K562 (cell line): Measurements from ENCODE around the gene UBE2R2. TPM values are rescaled to one million over a fixed set of nuclear protein-coding genes. Genes with fewer than 3 reads are reported as not detected.

Source experiments
- ELF1 ChIP-seq: fragments of 200-800 bp; sonication (Bioruptor generic); IDR thresholded peaks from 2 replicates; pipeline ENCODE4 v1.6.1; 2016; ENCODE audit warnings: missing genetic modification characterization, missing compliant biosample characterization
- GABPA ChIP-seq: fragments of 200-800 bp; sonication (Bioruptor generic); conservative IDR thresholded peaks from 2 replicates; pipeline ENCODE4 v1.6.1; 2016; ENCODE audit warnings: low read depth, missing genetic modification characterization, missing compliant biosample characterization
- GTF2E2 ChIP-seq: fragments of 200-800 bp; sonication (Bioruptor generic); IDR thresholded peaks from 2 replicates; pipeline ENCODE4 v1.6.1; 2016; ENCODE audit warnings: missing genetic modification characterization, missing compliant biosample characterization
- KDM1A ChIP-seq, 2 experiments: fragments of 450-650 bp; IDR thresholded peaks; 2 replicates each; pipeline ENCODE4 v1.6.1; 2016; ENCODE audit warnings: mild to moderate bottlenecking in 2 of 2
- NFRKB ChIP-seq: fragments of 450-650 bp; IDR thresholded peaks from 2 replicates; pipeline ENCODE4 v1.6.1; 2016; ENCODE audit warnings: low read depth
- PRMT5 ChIP-seq: sonication (generic); formaldehyde crosslinking; IDR thresholded peaks from 2 replicates; pipeline ENCODE4 v1.5.0; 2020; ENCODE audit warnings: missing genetic modification reagents
- TAF1 ChIP-seq: IDR thresholded peaks from 2 replicates; pipeline ENCODE4 v1.6.1; 2011; ENCODE audit warnings: mild to moderate bottlenecking, low read length, moderate library complexity; ENCODE audit not compliant: insufficient read depth, control insufficient read depth, severe bottlenecking; ENCODE audit errors: extremely low read depth
- TGIF2 ChIP-seq: sonication (generic); formaldehyde crosslinking; IDR thresholded peaks from 2 replicates; pipeline ENCODE4 v1.8.1; 2022; ENCODE audit warnings: mild to moderate bottlenecking, missing genetic modification reagents, moderate library complexity
- ZFX ChIP-seq: sonication (generic); formaldehyde crosslinking; IDR thresholded peaks from 2 replicates; pipeline ENCODE4 v1.8.0; 2022; ENCODE audit warnings: mild to moderate bottlenecking, missing genetic modification reagents, moderate library complexity
- ZNF197 ChIP-seq: fragments of 200-800 bp; sonication (Bioruptor generic); IDR thresholded peaks from 2 replicates; pipeline ENCODE4 v1.6.1; 2016; ENCODE audit warnings: low read depth, missing genetic modification characterization, missing compliant biosample characterization
- polyA plus RNA-seq, 8 experiments: library from polyadenylated mRNA; depleted of rRNA in 4 of 8; stranded (reverse) in 5 of 8; unstranded in 3 of 8; fragments of >200 nt; fragmentation: Nextera tagmentation in 2 of 8; fragmentation: Illumina TruSeq in 1 of 8; extraction: Ambion mirVana in 2 of 8; extraction: Trizol in 1 of 8; gene quantifications; 2 replicates each; pipeline versions ENCODE4 v1.2.1 to v1.2.3, GENCODE V29; 2011 to 2014; ENCODE audit warnings: inconsistent platforms in 1 of 8, missing spikeins in 1 of 8
- total RNA-seq, 7 experiments: library from RNA; depleted of rRNA in 6 of 7; stranded (reverse); fragments of >200 nt in 6 of 7; fragmentation: Illumina TruSeq in 2 of 7; extraction: Trizol in 2 of 7; gene quantifications; 2 replicates each; pipeline versions ENCODE4 v1.2.1 to v1.2.3, GENCODE V29; 2011 to 2021; ENCODE audit warnings: low replicate concordance in 1 of 7
- TF ChIP-seq, protein P1 (sequence below): fragments of 200-800 bp; sonication (Bioruptor generic); IDR thresholded peaks from 2 replicates; pipeline ENCODE4 v1.6.1; 2017; ENCODE audit warnings: missing genetic modification characterization, missing compliant biosample characterization
- TF ChIP-seq, protein P2 (sequence below), 3 experiments: fragments of 200-800 bp in 1 of 3; sonication (Bioruptor generic) in 1 of 3; sonication (generic) in 1 of 3; formaldehyde crosslinking in 1 of 3; IDR thresholded peaks; 2 replicates each; pipeline versions ENCODE4 v1.6.1 to v1.8.0; 2016 to 2022; ENCODE audit warnings: mild to moderate bottlenecking in 2 of 3, missing compliant biosample characterization in 2 of 3, missing genetic modification characterization in 2 of 3, missing genetic modification reagents in 1 of 3
- TF ChIP-seq, protein P3 (sequence below), 2 experiments: fragments of 450-650 bp in 1 of 2; sonication (generic) in 1 of 2; formaldehyde crosslinking in 1 of 2; IDR thresholded peaks; 2 replicates each; pipeline versions ENCODE4 v1.7.1 to v1.9.0; 2016 to 2022; ENCODE audit warnings: inconsistent platforms in 1 of 2, mild to moderate bottlenecking in 1 of 2, missing genetic modification reagents in 1 of 2

UBE2R2 gene
- total and polyA plus RNA-seq, 9 of the 15 experiments (the other 6 are each of a cell fraction or from before 2014, with no cell fraction given), result 7.8 to 26.2 (median 11.8) TPM

DNA sequence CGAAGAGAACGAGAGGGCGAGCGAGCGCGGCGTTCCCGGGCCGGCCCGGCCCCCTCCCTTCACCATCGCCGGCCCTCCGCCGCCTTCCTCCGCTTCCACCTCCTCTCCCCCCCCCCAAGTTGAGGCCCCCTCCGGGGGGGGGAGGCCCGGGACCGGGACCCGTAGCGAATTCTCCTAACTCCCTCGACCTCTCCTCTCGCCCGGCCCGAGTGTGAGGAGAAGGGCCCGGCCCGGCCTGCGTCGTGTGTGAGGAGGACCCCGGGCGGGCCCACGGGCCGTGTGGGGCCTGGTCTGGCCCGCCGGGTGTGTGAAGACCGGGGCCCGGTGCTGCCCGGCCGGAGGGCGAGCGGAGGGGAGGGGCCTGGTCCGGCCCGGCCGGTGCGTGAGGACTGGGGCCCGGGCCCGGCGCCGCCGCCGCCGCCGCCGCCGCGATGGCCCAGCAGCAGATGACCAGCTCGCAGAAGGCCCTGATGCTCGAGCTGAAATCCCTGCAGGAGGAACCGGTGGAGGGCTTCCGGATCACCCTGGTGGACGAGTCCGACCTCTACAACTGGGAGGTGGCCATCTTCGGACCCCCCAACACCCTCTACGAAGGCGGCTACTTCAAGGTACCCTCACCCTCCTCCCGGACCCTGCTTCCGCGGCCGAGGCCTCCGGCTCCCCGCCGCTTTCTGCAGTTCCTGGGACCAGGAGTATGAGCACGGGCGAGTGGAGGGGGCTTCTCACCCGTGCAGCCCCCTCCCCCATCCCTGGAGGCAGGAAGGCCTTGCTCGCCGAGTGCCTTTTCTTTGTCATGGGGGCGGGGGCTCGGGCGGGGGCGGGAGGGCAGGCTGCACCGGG is 587 bp downstream of the UBE2R2 start (continued):
- TF ChIP-seq ELF1, result peak; percentile 27; the same call in 1 of the 2 replicates
- TF ChIP-seq KDM1A (IDR thresholded peaks at IDR 0.05), result peak in 1 of 2 experiments; percentile 60; a peak in 1 of 4 replicates
- peak; percentile 49 for TF ChIP-seq TAF1
- TF ChIP-seq, protein P1, sequence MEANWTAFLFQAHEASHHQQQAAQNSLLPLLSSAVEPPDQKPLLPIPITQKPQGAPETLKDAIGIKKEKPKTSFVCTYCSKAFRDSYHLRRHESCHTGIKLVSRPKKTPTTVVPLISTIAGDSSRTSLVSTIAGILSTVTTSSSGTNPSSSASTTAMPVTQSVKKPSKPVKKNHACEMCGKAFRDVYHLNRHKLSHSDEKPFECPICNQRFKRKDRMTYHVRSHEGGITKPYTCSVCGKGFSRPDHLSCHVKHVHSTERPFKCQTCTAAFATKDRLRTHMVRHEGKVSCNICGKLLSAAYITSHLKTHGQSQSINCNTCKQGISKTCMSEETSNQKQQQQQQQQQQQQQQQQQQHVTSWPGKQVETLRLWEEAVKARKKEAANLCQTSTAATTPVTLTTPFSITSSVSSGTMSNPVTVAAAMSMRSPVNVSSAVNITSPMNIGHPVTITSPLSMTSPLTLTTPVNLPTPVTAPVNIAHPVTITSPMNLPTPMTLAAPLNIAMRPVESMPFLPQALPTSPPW (CRISPR knock-in tag), result peak; percentile 81
- 0 out of 2 replicates have a peak, but pooled peaks have one; percentile 28 for TF ChIP-seq ZNF197 (CRISPR knock-in tag)
- TF ChIP-seq, protein P2, sequence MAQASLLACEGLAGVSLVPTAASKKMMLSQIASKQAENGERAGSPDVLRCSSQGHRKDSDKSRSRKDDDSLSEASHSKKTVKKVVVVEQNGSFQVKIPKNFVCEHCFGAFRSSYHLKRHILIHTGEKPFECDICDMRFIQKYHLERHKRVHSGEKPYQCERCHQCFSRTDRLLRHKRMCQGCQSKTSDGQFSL (CRISPR knock-in tag; IDR thresholded peaks at IDR 0.05), result peak; percentile 34
- TF ChIP-seq, protein P2 (tag; IDR thresholded peaks at IDR 0.05), result peak in 1 of 2 experiments; percentile 83; a peak in 2 of 4 replicates
- peak; percentile 72 for TF ChIP-seq GABPA (tag)
- peak; percentile 65 for TF ChIP-seq ZFX (CRISPR knock-in tag)
- TF ChIP-seq GTF2E2 (tag), result peak; percentile 66; the same call in 1 of the 2 replicates
- peak; percentile 30; the same call in 1 of the 2 replicates for TF ChIP-seq NFRKB
- TF ChIP-seq, protein P3, sequence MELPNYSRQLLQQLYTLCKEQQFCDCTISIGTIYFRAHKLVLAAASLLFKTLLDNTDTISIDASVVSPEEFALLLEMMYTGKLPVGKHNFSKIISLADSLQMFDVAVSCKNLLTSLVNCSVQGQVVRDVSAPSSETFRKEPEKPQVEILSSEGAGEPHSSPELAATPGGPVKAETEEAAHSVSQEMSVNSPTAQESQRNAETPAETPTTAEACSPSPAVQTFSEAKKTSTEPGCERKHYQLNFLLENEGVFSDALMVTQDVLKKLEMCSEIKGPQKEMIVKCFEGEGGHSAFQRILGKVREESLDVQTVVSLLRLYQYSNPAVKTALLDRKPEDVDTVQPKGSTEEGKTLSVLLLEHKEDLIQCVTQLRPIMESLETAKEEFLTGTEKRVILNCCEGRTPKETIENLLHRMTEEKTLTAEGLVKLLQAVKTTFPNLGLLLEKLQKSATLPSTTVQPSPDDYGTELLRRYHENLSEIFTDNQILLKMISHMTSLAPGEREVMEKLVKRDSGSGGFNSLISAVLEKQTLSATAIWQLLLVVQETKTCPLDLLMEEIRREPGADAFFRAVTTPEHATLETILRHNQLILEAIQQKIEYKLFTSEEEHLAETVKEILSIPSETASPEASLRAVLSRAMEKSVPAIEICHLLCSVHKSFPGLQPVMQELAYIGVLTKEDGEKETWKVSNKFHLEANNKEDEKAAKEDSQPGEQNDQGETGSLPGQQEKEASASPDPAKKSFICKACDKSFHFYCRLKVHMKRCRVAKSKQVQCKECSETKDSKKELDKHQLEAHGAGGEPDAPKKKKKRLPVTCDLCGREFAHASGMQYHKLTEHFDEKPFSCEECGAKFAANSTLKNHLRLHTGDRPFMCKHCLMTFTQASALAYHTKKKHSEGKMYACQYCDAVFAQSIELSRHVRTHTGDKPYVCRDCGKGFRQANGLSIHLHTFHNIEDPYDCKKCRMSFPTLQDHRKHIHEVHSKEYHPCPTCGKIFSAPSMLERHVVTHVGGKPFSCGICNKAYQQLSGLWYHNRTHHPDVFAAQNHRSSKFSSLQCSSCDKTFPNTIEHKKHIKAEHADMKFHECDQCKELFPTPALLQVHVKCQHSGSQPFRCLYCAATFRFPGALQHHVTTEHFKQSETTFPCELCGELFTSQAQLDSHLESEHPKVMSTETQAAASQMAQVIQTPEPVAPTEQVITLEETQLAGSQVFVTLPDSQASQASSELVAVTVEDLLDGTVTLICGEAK (IDR thresholded peaks at IDR 0.05), result peak; percentile 59; the same call in 1 of the 2 replicates
- TF ChIP-seq, protein P3 (CRISPR knock-in tag; IDR thresholded peaks at IDR 0.05), result no peak
- no peak; the same call in 1 of the 2 replicates for TF ChIP-seq TGIF2 (CRISPR knock-in tag)
- peak; percentile 9; the same call in 1 of the 2 replicates for TF ChIP-seq PRMT5 (CRISPR knock-in tag)
